Motor neuron (in vitro differentiated cells): Measurements from ENCODE around the gene MYO5C. TPM values are rescaled to one million over a fixed set of nuclear protein-coding genes. Genes with fewer than 3 reads are reported as not detected.

ENCODE experiments used
- ATAC-seq, 8 experiments: fragments of 200-7000 bp; cut with Tn5 transposase; replicated peaks in 6 of 8; 2 replicates each; pipeline ENCODE4 v1.8.0; 2021; ENCODE audit warnings: mild to moderate bottlenecking in 8 of 8, moderate library complexity in 8 of 8
- H3K27ac ChIP-seq, 2 donors: fragments of 250-450 bp; sonication (Bioruptor Pico); 2 replicates each; pipeline ENCODE4 v1.9.0; 2021; ENCODE audit warnings: antibody characterized with exemption in 2 of 2, mild to moderate bottlenecking in 2 of 2, moderate library complexity in 1 of 2
- H3K4me1 ChIP-seq, 2 donors: fragments of 250-450 bp; sonication (Bioruptor Pico); replicated peaks in 1 of 2; 2 replicates each; pipeline ENCODE4 v1.6.1; 2021; ENCODE audit warnings: antibody characterized with exemption in 2 of 2, mild to moderate bottlenecking in 2 of 2, moderate library complexity in 1 of 2
- H3K4me3 ChIP-seq, 5 donors: fragments of 250-450 bp; sonication (Bioruptor Pico); 2 replicates each; pipeline ENCODE4 v1.9.0; 2021; ENCODE audit warnings: antibody characterized with exemption in 5 of 5, mild to moderate bottlenecking in 5 of 5, moderate library complexity in 4 of 5
- WGBS, 10 experiments: fragments of 450-650 bp; shearing (Covaris generic); methylation state at CpG; one replicate each; pipeline ENCODE4 v1.0.0; 2022; 5-methylcytosine and 5-hydroxymethylcytosine counted together
- in situ Hi-C, 9 experiments: fragments of 400-800 bp; cut with MboI; loops; one replicate each; pipeline ENCODE4 v1.15.0; 2021; ENCODE audit warnings: low sequenced_read_pairs in 9 of 9, low pct_unique_long_range_greater_than_20kb in 2 of 9; ENCODE audit not compliant: unreplicated experiment in 9 of 9
- total RNA-seq, 8 experiments: library from RNA; unstranded; fragments of 300-600 nt; gene quantifications; 2 replicates each; pipeline versions ENCODE4 v1.2.3 to v1.2.4, GENCODE V29; 2022

MYO5C gene
- total RNA-seq, 8 experiments from 2014 or later: 0.27 to 5.3 (median 0.85) TPM

GRCh38 chr15:52150043-52150825 lies 145.4 kb downstream of the MYO5C start:
- WGBS, 10 experiments: 70 to 100% (median 92%) methylated on average over 2 to 6 of the region's 9 CpGs; no CpG with 5 or more reads in 2 of the 10 experiments
- ATAC-seq: no peak
- Histone ChIP-seq H3K4me1 (peaks cover 0 to 3% of the 10 kb centered on the region in 2 donors), H3K4me3 (no peak overlapping the region), H3K27ac (no peak overlapping the region)
- in situ Hi-C loops: no loop called here

DNA sequence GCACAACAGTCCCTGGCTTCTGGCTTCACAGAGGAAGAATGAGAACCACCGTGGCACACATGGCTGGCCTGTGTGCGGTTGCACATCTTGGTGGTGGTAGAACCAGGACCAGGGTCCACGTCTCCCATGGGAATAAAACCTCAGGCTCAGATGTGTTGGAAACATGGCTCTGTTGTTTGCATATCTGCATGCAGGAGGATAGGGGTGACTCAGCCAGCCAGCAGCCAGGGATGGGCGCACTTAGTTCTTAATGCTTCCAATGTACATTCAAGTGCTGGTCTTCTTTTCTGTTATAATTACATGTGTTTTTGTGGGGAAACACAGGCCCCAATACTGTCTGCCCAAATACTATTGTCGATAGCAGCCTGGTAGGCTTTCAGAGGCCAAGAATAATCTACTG lies 147.2 kb downstream of the MYO5C start:
- Histone ChIP-seq H3K27ac (no peak overlapping the region), H3K4me3 (no peak overlapping the region), H3K4me1 (peaks cover 0 to 3% of the 10 kb centered on the region in 2 donors)
- WGBS, 10 experiments: 40 to 100% (median 100%) methylated on average over 1 to 3 of the region's 5 CpGs; no CpG with 5 or more reads in 3 of the 10 experiments
- in situ Hi-C loops: loop anchor here in 1 of 9 experiments (25.0 kb wide), 1 partner anchor 161 kb away; no protein-coding TSS in a partner anchor
- peak in 3 of 8 experiments; percentile 58 to 95 (median 90) for ATAC-seq

DNA sequence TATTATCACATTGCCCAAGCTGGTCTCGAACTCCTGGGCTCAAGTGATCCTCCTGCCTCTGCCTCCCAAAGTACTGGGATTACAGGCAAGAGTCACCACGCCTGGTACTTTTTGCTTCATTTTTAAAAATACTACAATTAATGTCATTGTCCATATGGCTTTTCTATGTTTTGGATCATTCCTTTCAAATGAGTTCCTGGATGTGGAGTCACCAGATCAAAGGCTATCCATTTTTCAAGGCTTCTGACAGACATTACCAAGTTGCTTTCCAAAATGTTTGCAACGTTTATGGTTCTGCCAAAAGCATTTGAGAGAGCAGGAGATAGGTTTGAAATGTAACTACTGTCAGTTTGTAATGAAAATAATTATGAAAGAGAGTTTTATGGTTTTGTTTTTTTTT lies 148.8 kb downstream of the MYO5C start:
- peaks cover 0 to 3% of the 10 kb centered on the region in 2 donors for H3K4me1 ChIP-seq
- no peak overlapping the region for H3K4me3 ChIP-seq
- H3K27ac ChIP-seq: no peak overlapping the region
- in situ Hi-C loops: loop anchor here in 1 of 9 experiments (25.0 kb wide), 1 partner anchor 159 kb away; no protein-coding TSS in a partner anchor
- ATAC-seq: no peak
- 43 to 100% (median 87%) methylated on average over 1 to 3 of the region's 3 CpGs for WGBS, 10 experiments

- no peak overlapping the region for H3K27ac ChIP-seq
- peaks cover 0 to 3% of the 10 kb centered on the region in 2 donors for H3K4me1 ChIP-seq
- in situ Hi-C loops: loop anchor here in 1 of 9 experiments (25.0 kb wide), 1 partner anchor 159 kb away; no protein-coding TSS in a partner anchor
- 89 to 100% (median 92%) methylated on average over 1 to 2 of the region's 2 CpGs; no CpG with 5 or more reads in 1 of the 10 experiments for WGBS, 10 experiments
- no peak for ATAC-seq
- H3K4me3 ChIP-seq: no peak overlapping the region
Measured at GRCh38 chr15:52146261-52146660, 149.3 kb downstream of the MYO5C start.

DNA sequence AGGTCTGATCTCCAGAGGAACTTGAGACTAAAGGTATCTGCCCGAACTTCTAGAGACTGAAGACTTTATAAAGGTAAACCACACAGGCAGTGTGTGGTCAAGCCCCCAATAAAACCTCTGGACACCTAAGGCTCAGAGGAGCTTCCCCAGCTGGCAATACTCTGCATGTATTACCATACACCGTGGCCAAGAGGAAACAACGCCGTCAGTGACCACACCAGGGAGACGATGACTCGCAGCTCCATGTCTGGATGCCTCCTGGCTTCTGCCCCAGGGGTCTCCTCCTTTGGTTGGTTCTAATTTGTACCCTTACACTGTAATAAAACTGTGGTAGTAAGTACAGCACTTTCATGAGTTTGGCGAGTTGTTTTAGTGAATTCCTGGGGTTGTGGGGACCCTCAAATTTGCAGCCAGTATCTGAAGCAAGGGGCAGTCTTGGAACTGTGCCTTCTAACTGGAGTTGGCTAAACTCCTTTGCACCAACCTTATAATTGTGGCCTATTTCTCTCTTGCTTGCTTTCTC lies 150.9 kb downstream of the MYO5C start:
- 17 to 100% (median 93%) methylated on average over 1 to 6 of the region's 7 CpGs; no CpG with 5 or more reads in 3 of the 10 experiments for WGBS, 10 experiments
- H3K4me3 ChIP-seq: no peak overlapping the region
- in situ Hi-C loops: loop anchor here in 1 of 9 experiments (25.0 kb wide), 1 partner anchor 157 kb away; no protein-coding TSS in a partner anchor
- H3K27ac ChIP-seq: no peak overlapping the region
- peak in 1 of 8 experiments; percentile 24 for ATAC-seq
- peaks cover 0 to 3% of the 10 kb centered on the region in 2 donors for H3K4me1 ChIP-seq

DNA sequence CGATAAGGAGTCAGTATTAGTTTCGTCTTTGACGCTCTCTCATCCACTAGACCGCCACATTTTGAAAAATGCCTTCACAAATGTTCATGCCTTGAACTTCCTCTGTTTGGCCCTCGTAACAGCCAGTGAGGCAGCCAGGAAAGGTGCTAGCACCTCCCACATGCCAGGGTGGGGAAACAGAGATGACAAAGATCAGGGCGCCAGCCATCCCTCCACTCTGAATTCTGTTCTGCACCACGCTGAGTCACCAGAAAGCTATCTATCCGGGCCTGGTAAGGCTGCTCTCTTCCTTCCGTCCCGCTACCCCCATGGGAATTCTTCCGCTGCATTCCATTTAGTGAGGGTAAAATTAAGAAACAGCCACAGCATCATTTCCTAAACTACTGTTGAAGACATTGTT lies 151.7 kb downstream of the MYO5C start:
- 26 to 94% (median 75%) methylated on average over 2 to 6 of the region's 11 CpGs; no CpG with 5 or more reads in 3 of the 10 experiments for WGBS, 10 experiments
- H3K4me3 ChIP-seq: no peak overlapping the region
- in situ Hi-C loops: loop anchor here in 1 of 9 experiments (25.0 kb wide), 1 partner anchor 157 kb away; no protein-coding TSS in a partner anchor
- H3K27ac ChIP-seq: no peak overlapping the region
- peak in 6 of 8 experiments; percentile 15 to 60 (median 51) for ATAC-seq
- no peaks in the 10 kb centered on the region for H3K4me1 ChIP-seq

Other genes starting within 250 kb of the MYO5C start
- gene BCL2L10, start 183.0 kb downstream of the MYO5C start, total RNA-seq: under 1 TPM in 3 of 8 experiments, not detected in 5; 0.33 to 0.52 (median 0.33) TPM
- gene GNB5, start 104.4 kb downstream of the MYO5C start, total RNA-seq: 10 to 100 TPM in 7 of 8 experiments, 1 to 10 TPM in 1; 9.1 to 52.6 (median 27.5) TPM
- 10 to 100 TPM in 7 of 8 experiments, 1 to 10 TPM in 1; 8.3 to 74.1 (median 39.8) TPM for gene MYO5A, start 233.1 kb upstream of the MYO5C start, total RNA-seq